ENCODE measurements around the gene TRAPPC11. TPM values are rescaled to one million over a fixed set of nuclear protein-coding genes. Genes with fewer than 3 reads are reported as not detected.
A peak's percentile ranks its signal among the peaks of the same experiment; 100 is the strongest.
"Not testable (repeated sequence)": the region's sequence is repeated elsewhere in the genome, so short reads cannot be mapped to it uniquely, and the experiment has no call there.

TRAPPC11 gene
- polyA plus RNA-seq, 1 experiment = 47.6 TPM

GRCh38 chr4:183722731-183723560, 63.9 kb downstream of the TRAPPC11 start:
- POLR2A ChIA-PET = interaction anchor here (0.7 kb wide), 1 partner anchor 279 kb away, joined by 3 read pairs; no protein-coding TSS in a partner anchor
- H3K27ac ChIP-seq (ENCODE audit: low read depth, low read length) = no peak overlapping the region
- peaks cover 4% of the 10 kb centered on the region for H3K27me3 ChIP-seq (ENCODE audit: control insufficient read depth, insufficient read depth, low read length)
- peaks cover 2% of the 10 kb centered on the region; the same call in 1 of the 2 replicates for H3K9me3 ChIP-seq (ENCODE audit: control insufficient read depth, insufficient read depth, low read length)
- DNase-seq (ENCODE audit: low read depth, low spot score) = no peak
- CTCF ChIA-PET = no interaction called here
- no peak for TF ChIP-seq CTCF (IDR thresholded peaks at IDR 0.05; ENCODE audit: low read depth, low read length)
- H3K4me3 ChIP-seq (ENCODE audit: low read depth, low read length) = peak overlapping the region; percentile 54

GRCh38 chr4:183723561-183724228, 64.6 kb downstream of the TRAPPC11 start:
- no peak overlapping the region for H3K27ac ChIP-seq (ENCODE audit: low read depth, low read length)
- no peak for DNase-seq (ENCODE audit: low read depth, low spot score)
- ChIA-PET CTCF (no interaction called here), POLR2A (no interaction called here)
- TF ChIP-seq CTCF (IDR thresholded peaks at IDR 0.05; ENCODE audit: low read depth, low read length) = no peak
- no peak overlapping the region; the same call in 1 of the 2 replicates for H3K4me3 ChIP-seq (ENCODE audit: low read depth, low read length)
- H3K9me3 ChIP-seq (ENCODE audit: control insufficient read depth, insufficient read depth, low read length) = peaks cover 2% of the 10 kb centered on the region; the same call in 1 of the 2 replicates
- H3K27me3 ChIP-seq (ENCODE audit: control insufficient read depth, insufficient read depth, low read length) = peaks cover 4% of the 10 kb centered on the region

- CTCF ChIA-PET; H3K27ac ChIP-seq (ENCODE audit: low read depth, low read length); POLR2A ChIA-PET; H3K27me3 ChIP-seq (ENCODE audit: control insufficient read depth, insufficient read depth, low read length); DNase-seq (ENCODE audit: low read depth, low spot score); H3K9me3 ChIP-seq (ENCODE audit: control insufficient read depth, insufficient read depth, low read length); H3K4me3 ChIP-seq (ENCODE audit: low read depth, low read length): not testable (repeated sequence)
Observed at GRCh38 chr4:183725585-183725984, 66.5 kb downstream of the TRAPPC11 start.

- Histone ChIP-seq H3K4me3 (ENCODE audit: low read depth, low read length) (no peak overlapping the region), H3K27ac (ENCODE audit: low read depth, low read length) (no peak overlapping the region), H3K9me3 (ENCODE audit: control insufficient read depth, insufficient read depth, low read length) (0 out of 2 replicates have a peak, but pooled peaks cover 2% of the 10 kb centered on the region), H3K27me3 (ENCODE audit: control insufficient read depth, insufficient read depth, low read length) (peaks cover 7% of the 10 kb centered on the region)
- CTCF ChIA-PET = no interaction called here
- no peak for TF ChIP-seq CTCF (IDR thresholded peaks at IDR 0.05; ENCODE audit: low read depth, low read length)
- POLR2A ChIA-PET = no interaction called here
- DNase-seq (ENCODE audit: low read depth, low spot score) = no peak
Observed at GRCh38 chr4:183727482-183727881, 68.4 kb downstream of the TRAPPC11 start.

GRCh38 chr4:183728223-183729068, 69.4 kb downstream of the TRAPPC11 start:
- CTCF ChIA-PET = no interaction called here
- no peak for DNase-seq (ENCODE audit: low read depth, low spot score)
- Histone ChIP-seq H3K27ac (ENCODE audit: low read depth, low read length) (no peak overlapping the region), H3K9me3 (ENCODE audit: control insufficient read depth, insufficient read depth, low read length) (0 out of 2 replicates have a peak, but pooled peaks cover 2% of the 10 kb centered on the region), H3K27me3 (ENCODE audit: control insufficient read depth, insufficient read depth, low read length) (peaks cover 3% of the 10 kb centered on the region), H3K4me3 (ENCODE audit: low read depth, low read length) (no peak overlapping the region)
- TF ChIP-seq CTCF (IDR thresholded peaks at IDR 0.05; ENCODE audit: low read depth, low read length) = no peak
- POLR2A ChIA-PET = no interaction called here

Data from AG04450 (cell line).